Keratinocyte (primary cell): Measurements from ENCODE around the gene TGFBRAP1. TPM values are rescaled to one million over a fixed set of nuclear protein-coding genes. Genes with fewer than 3 reads are reported as not detected.
"Not testable (repeated sequence)": the region's sequence is repeated elsewhere in the genome, so short reads cannot be mapped to it uniquely, and the experiment has no call there.

Source experiments
- DNase-seq: peaks from one replicate; pipeline ENCODE4 v3.0.0-alpha.2; 2011; ENCODE audit warnings: low read depth, missing footprints, low spot score
- FAIRE-seq: peaks from 2 replicates; lab custom pipeline; 2011; peaks lifted over from hg19 to GRCh38; lab: Jason Lieb, UNC
- H2AFZ ChIP-seq: 2 replicates; pipeline ENCODE4 v1.6.0; 2012; ENCODE audit warnings: low read length, control low read depth, inconsistent platforms; ENCODE audit not compliant: control insufficient read depth
- H3K27ac ChIP-seq: 2 replicates; pipeline ENCODE4 v1.5.1; 2011; ENCODE audit warnings: low read length; ENCODE audit not compliant: control insufficient read depth, insufficient read depth
- H3K27me3 ChIP-seq: 3 replicates; pipeline ENCODE4 v1.6.0; 2011; ENCODE audit warnings: low read length; ENCODE audit not compliant: control insufficient read depth, insufficient read depth; ENCODE audit errors: extremely low read depth
- H3K36me3 ChIP-seq, 2 experiments: 2 replicates in 1 of 2; 3 replicates in 1 of 2; pipeline ENCODE4 v1.5.1; 2011; ENCODE audit warnings: low read length in 2 of 2, mild to moderate bottlenecking in 1 of 2; ENCODE audit not compliant: control insufficient read depth in 2 of 2, insufficient read depth in 2 of 2; ENCODE audit errors: extremely low read depth in 1 of 2
- H3K4me1 ChIP-seq: 3 replicates; pipeline ENCODE4 v1.5.1; 2011; ENCODE audit warnings: low read length; ENCODE audit not compliant: control insufficient read depth, insufficient read depth; ENCODE audit errors: extremely low read depth
- H3K4me2 ChIP-seq: 3 replicates; pipeline ENCODE4 v1.6.0; 2011; ENCODE audit warnings: low read depth, low read length; ENCODE audit not compliant: control insufficient read depth, insufficient read depth; ENCODE audit errors: extremely low read depth
- H3K4me3 ChIP-seq, 3 experiments: fragments of 200-600 bp in 1 of 3; sonication (generic) in 1 of 3; 2 replicates in 2 of 3; 3 replicates in 1 of 3; pipeline ENCODE4 v1.5.1; 2011 to 2016; ENCODE audit warnings: low read length in 3 of 3, mild to moderate bottlenecking in 3 of 3, control low read depth in 2 of 3, inconsistent platforms in 1 of 3, low read depth in 1 of 3, mixed read lengths in 1 of 3, mixed run types in 1 of 3, moderate library complexity in 1 of 3; ENCODE audit not compliant: control insufficient read depth in 2 of 3, insufficient read depth in 2 of 3; ENCODE audit errors: extremely low read depth in 1 of 3
- H3K79me2 ChIP-seq: 2 replicates; pipeline ENCODE4 v1.6.0; 2012; ENCODE audit warnings: low read length; ENCODE audit not compliant: control insufficient read depth, insufficient read depth
- H3K9ac ChIP-seq: 3 replicates; pipeline ENCODE4 v1.6.0; 2011; ENCODE audit warnings: low read length; ENCODE audit not compliant: control insufficient read depth, insufficient read depth; ENCODE audit errors: extremely low read depth
- H3K9me1 ChIP-seq: 3 replicates; pipeline ENCODE4 v1.6.0; 2011; ENCODE audit warnings: low read length; ENCODE audit not compliant: control insufficient read depth, insufficient read depth; ENCODE audit errors: extremely low read depth
- H3K9me3 ChIP-seq: 2 replicates; pipeline ENCODE4 v1.5.1; 2012; ENCODE audit warnings: low read depth, low read length; ENCODE audit not compliant: control insufficient read depth
- H4K20me1 ChIP-seq: 3 replicates; pipeline ENCODE4 v1.6.0; 2011; ENCODE audit warnings: low read length; ENCODE audit not compliant: control insufficient read depth, insufficient read depth; ENCODE audit errors: extremely low read depth
- EZH2 ChIP-seq: IDR thresholded peaks from one replicate; pipeline ENCODE4 v1.6.1; 2012; ENCODE audit warnings: inconsistent platforms, mild to moderate bottlenecking, low read length, moderate library complexity
- dilution Hi-C: fragments of 300-500 bp; cut with MboI; formaldehyde crosslinking; loops from one replicate; pipeline ENCODE4 v1.7.0; 2020; ENCODE audit warnings: low sequenced_read_pairs; ENCODE audit not compliant: extremely low pct_ligation_motif_present
- polyA plus RNA-seq, 5 experiments: library from polyadenylated mRNA; depleted of rRNA in 3 of 5; stranded (reverse) in 3 of 5; stranded (forward) in 1 of 5; unstranded in 1 of 5; fragments of >200 nt; gene quantifications; 1 replicate in 1 of 5; 2 replicates in 3 of 5; 3 replicates in 1 of 5; pipeline versions ENCODE4 v1.2.1 to v1.2.3, GENCODE V29; 2011 to 2012; ENCODE audit warnings: missing spikeins in 2 of 5, low read depth in 1 of 5, low replicate concordance in 1 of 5
- TF ChIP-seq, protein P1 (sequence below), 3 experiments: IDR thresholded peaks in 1 of 3; conservative IDR thresholded peaks in 1 of 3; optimal IDR thresholded peaks in 1 of 3; 2 replicates in 2 of 3; 3 replicates in 1 of 3; pipeline versions ENCODE3 to v1.5.1; 2011; ENCODE audit warnings: low read length in 3 of 3, mild to moderate bottlenecking in 3 of 3, moderate library complexity in 2 of 3, control low read depth in 1 of 3, inconsistent platforms in 1 of 3; ENCODE audit not compliant: insufficient read depth in 2 of 3; ENCODE audit errors: extremely low read depth in 1 of 3

TGFBRAP1 gene
- polyA plus RNA-seq, 1 donor (not counting 4 experiments of a cell fraction or from before 2014, with no cell fraction given): 9.3 TPM

DNA sequence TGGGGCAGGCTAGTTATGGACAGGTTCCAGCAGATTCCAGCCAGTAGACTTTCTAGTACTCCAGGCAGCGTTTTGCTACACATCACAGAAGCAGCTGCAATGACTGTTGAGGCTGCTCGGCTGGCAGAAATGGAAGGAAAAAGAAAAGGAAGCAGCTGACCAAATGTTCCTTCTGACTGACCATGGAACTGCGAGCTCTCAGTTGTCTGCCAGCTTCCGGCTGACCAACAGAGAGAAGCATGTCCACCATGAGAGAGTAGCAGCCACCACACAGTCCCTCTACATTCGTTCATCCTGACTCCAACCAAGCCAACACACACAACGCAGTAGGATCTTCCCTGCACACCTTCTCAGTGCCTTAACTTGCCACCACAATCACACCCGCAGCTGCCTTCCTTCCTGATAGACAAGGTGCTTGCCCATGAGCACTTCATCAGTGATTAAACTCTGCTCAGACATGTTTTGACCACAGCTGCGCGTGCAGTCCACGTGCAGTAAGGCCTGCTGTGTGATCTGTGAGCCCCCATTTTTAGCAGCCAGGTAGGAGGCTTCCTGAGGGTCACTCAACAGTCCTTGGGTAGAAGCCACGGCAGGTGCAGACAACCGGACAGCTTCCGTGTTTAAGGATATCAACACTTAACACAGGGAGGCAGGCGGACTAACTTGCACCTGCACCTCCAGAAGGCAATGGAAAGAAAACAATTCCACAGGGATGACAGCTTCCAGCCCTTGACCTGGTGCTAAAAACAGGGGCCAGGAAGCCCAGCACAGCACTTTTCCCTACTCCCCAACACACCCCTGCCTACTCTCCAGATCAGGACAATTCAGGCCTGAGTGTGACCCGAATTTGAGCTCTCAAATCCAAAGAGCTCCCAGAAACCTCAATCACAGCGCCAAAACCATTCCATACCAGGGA is 996 bp downstream of the TGFBRAP1 start:
- Histone ChIP-seq H3K79me2 (peaks cover 40% of the 10 kb centered on the region), H3K9me3 (no peaks in the 10 kb centered on the region)
- peak; percentile 28 for DNase-seq

DNA sequence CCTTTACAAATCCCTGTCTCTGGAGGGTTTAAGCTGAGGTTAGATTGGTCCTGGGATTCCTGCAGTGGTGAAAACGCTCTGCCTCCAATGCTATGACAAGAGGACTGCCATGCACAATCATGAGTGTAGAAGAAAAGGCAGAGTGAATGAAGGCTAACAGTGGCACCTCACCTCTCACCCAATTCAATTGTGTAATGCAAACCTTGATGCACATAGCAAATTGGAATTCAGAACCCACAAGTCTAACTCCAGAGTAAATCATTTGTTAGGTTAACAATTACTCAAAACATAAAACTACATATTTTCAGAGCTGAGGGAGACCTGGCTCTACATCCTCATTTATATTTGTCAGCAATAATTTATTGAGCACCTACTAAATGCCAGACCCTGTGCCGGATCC is 1.8 kb downstream of the TGFBRAP1 start:
- H2AFZ ChIP-seq: no peak overlapping the region
- H3K4me1 ChIP-seq: peaks cover 49% of the 10 kb centered on the region
- no peaks in the 10 kb centered on the region for H3K36me3 ChIP-seq
- no peak overlapping the region for H3K4me3 ChIP-seq
- peaks cover 48% of the 10 kb centered on the region for H3K79me2 ChIP-seq
- H3K4me2 ChIP-seq: no peak overlapping the region
- FAIRE-seq: no peak
- H4K20me1 ChIP-seq: peaks cover 3% of the 10 kb centered on the region
- no peak overlapping the region for H3K9ac ChIP-seq
- no peaks in the 10 kb centered on the region for H3K9me3 ChIP-seq
- no peak for DNase-seq
- TF ChIP-seq, protein P1, sequence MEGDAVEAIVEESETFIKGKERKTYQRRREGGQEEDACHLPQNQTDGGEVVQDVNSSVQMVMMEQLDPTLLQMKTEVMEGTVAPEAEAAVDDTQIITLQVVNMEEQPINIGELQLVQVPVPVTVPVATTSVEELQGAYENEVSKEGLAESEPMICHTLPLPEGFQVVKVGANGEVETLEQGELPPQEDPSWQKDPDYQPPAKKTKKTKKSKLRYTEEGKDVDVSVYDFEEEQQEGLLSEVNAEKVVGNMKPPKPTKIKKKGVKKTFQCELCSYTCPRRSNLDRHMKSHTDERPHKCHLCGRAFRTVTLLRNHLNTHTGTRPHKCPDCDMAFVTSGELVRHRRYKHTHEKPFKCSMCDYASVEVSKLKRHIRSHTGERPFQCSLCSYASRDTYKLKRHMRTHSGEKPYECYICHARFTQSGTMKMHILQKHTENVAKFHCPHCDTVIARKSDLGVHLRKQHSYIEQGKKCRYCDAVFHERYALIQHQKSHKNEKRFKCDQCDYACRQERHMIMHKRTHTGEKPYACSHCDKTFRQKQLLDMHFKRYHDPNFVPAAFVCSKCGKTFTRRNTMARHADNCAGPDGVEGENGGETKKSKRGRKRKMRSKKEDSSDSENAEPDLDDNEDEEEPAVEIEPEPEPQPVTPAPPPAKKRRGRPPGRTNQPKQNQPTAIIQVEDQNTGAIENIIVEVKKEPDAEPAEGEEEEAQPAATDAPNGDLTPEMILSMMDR (optimal IDR thresholded peaks at IDR 0.05 in 1 of 3, IDR thresholded peaks at IDR 0.05 in 1 of 3, conservative IDR thresholded peaks at IDR 0.05 in 1 of 3; ENCODE audit: extremely low read depth in 1 of 3, insufficient read depth in 2 of 3, low read length in 3 of 3): no peak
- TF ChIP-seq EZH2: no peak
- H3K9me1 ChIP-seq: no peaks in the 10 kb centered on the region
- no peak overlapping the region for H3K27ac ChIP-seq
- dilution Hi-C loops: no loop called here
- no peaks in the 10 kb centered on the region for H3K27me3 ChIP-seq

More for the DNA sequence above, 996 bp downstream of the TGFBRAP1 start:
- no peaks in the 10 kb centered on the region for H3K36me3 ChIP-seq
- peak overlapping the region; percentile 64 to 72 (median 67) for H3K4me3 ChIP-seq
- H3K4me1 ChIP-seq: peaks cover 45% of the 10 kb centered on the region
- H3K9ac ChIP-seq: peak overlapping the region; percentile 85
- peaks cover 3% of the 10 kb centered on the region for H4K20me1 ChIP-seq
- no peak for TF ChIP-seq EZH2
- TF ChIP-seq, protein P1 (optimal IDR thresholded peaks at IDR 0.05 in 1 of 3, IDR thresholded peaks at IDR 0.05 in 1 of 3, conservative IDR thresholded peaks at IDR 0.05 in 1 of 3; ENCODE audit: extremely low read depth in 1 of 3, insufficient read depth in 2 of 3, low read length in 3 of 3): no peak
- H3K27me3 ChIP-seq: no peaks in the 10 kb centered on the region
- peak overlapping the region; percentile 65 for H3K27ac ChIP-seq
- dilution Hi-C loops: no loop called here
- H3K4me2 ChIP-seq: peak overlapping the region; percentile 75
- H2AFZ ChIP-seq: peak overlapping the region; percentile 83
- FAIRE-seq: peak; percentile 67
- no peaks in the 10 kb centered on the region for H3K9me1 ChIP-seq

DNA sequence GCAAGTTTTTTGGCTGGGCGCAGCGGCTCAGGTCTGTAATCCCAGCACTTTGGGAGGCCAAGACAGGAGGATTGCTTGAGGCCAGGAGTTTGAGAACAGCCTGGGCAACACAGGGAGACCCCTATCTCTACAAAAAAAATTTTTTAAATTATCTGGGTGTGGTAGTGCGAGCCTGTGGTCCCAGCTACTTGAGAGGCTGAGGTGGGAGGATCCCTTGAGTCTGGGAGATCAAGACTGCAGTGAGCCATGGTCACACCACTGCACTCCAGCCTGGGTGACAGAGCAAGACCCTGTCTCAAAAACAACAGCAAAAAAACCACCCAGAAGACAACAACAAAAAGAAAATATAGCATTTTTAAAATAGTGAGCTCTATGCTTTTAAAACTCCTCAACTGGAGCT is 2.3 kb downstream of the TGFBRAP1 start:
- H3K27me3 ChIP-seq, H3K4me2 ChIP-seq, H3K27ac ChIP-seq, H3K9me3 ChIP-seq, H2AFZ ChIP-seq, DNase-seq, H4K20me1 ChIP-seq, FAIRE-seq, H3K9ac ChIP-seq, H3K36me3 ChIP-seq, H3K4me3 ChIP-seq, dilution Hi-C loops, H3K9me1 ChIP-seq: not testable (repeated sequence)
- H3K79me2 ChIP-seq: peaks cover 52% of the 10 kb centered on the region
- peaks cover 52% of the 10 kb centered on the region for H3K4me1 ChIP-seq
